ENCODE measurements around the gene ARHGAP42.
A peak's percentile ranks its signal among the peaks of the same experiment; 100 is the strongest.

Gene ARHGAP42

DNA sequence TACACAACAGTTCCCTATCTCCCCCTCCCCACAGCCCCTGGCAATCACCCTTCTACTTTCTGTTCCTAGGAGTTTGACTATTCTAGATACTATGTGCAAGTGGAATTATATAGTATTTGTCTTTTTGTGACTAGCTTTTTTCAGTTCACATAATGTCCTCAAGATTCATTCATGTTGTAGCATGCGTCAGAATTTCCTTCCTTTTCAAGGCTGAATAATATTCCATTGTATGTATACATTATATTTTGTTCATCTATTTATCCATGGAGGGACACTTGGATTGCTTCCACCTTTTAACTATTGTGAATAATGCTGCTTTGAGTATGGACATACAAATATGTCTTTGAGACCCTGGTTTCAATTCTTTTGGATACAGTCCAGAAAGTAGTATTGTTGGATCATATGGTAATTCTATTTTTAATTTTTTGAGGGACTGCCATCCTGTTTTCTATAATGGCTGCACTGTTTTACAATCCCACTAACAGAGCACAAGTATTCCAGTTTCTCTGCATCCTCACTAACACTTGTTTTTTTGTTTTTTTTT lies 128.8 kb downstream of the ARHGAP42 start:
- H3K4me1 ChIP-seq (ENCODE audit: insufficient read depth, low read length, severe bottlenecking) = no peaks in the 10 kb centered on the region
- H3K4me2 ChIP-seq (ENCODE audit: low read length) = no peak overlapping the region
- H4K20me1 ChIP-seq (ENCODE audit: insufficient read depth, low read length) = no peaks in the 10 kb centered on the region
- H3K36me3 ChIP-seq (ENCODE audit: insufficient read depth, low read length) = no peaks in the 10 kb centered on the region
- H2AFZ ChIP-seq (ENCODE audit: low read length) = no peak overlapping the region
- no peaks in the 10 kb centered on the region for H3K9me2 ChIP-seq (ENCODE audit: low read depth, low read length)
- H3K9me3 ChIP-seq (ENCODE audit: low read length) = no peaks in the 10 kb centered on the region
- no peak for TF ChIP-seq EZH2 (IDR thresholded peaks at IDR 0.05; ENCODE audit: borderline replicate concordance, low read length)
- TF ChIP-seq, protein P1, sequence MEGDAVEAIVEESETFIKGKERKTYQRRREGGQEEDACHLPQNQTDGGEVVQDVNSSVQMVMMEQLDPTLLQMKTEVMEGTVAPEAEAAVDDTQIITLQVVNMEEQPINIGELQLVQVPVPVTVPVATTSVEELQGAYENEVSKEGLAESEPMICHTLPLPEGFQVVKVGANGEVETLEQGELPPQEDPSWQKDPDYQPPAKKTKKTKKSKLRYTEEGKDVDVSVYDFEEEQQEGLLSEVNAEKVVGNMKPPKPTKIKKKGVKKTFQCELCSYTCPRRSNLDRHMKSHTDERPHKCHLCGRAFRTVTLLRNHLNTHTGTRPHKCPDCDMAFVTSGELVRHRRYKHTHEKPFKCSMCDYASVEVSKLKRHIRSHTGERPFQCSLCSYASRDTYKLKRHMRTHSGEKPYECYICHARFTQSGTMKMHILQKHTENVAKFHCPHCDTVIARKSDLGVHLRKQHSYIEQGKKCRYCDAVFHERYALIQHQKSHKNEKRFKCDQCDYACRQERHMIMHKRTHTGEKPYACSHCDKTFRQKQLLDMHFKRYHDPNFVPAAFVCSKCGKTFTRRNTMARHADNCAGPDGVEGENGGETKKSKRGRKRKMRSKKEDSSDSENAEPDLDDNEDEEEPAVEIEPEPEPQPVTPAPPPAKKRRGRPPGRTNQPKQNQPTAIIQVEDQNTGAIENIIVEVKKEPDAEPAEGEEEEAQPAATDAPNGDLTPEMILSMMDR (IDR thresholded peaks at IDR 0.05; ENCODE audit: low read length) = no peak
- H3K27me3 ChIP-seq (ENCODE audit: insufficient read depth, low read length) = no peaks in the 10 kb centered on the region
- no peak overlapping the region for H3K27ac ChIP-seq (ENCODE audit: low read depth, low read length, poor library complexity, severe bottlenecking)
- no peaks in the 10 kb centered on the region for H3F3A ChIP-seq (ENCODE audit: insufficient read depth, low read length)
- H3K9ac ChIP-seq (ENCODE audit: low read length) = no peak overlapping the region
- H3K79me2 ChIP-seq (ENCODE audit: insufficient read depth, low read length) = no peaks in the 10 kb centered on the region
- H3K4me3 ChIP-seq (ENCODE audit: low read depth, low read length, poor library complexity, severe bottlenecking) = no peak overlapping the region

DNA sequence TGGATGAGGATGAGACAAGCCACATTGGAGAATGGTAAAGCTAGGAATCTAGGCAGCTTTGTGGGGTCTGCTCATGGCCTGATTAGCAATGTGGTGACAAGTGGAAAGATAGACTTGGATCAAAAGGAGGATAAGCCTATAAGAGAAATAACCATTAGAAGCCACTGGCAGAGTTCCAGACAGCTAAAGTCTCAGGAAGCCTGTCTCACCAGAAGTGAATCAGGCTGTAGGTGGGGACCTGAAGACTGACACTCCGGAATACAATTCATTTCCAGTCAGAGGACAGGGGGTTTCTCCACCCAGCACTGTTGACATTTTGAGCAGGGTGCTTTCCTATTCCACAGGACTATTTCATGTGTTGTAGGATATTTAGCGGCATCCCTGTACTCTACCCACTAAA lies 129.7 kb downstream of the ARHGAP42 start:
- Histone ChIP-seq H3K4me1 (ENCODE audit: insufficient read depth, low read length, severe bottlenecking) (no peaks in the 10 kb centered on the region), H3K36me3 (ENCODE audit: insufficient read depth, low read length) (no peaks in the 10 kb centered on the region), H3K9me3 (ENCODE audit: low read length) (no peaks in the 10 kb centered on the region), H2AFZ (ENCODE audit: low read length) (no peak overlapping the region), H3K79me2 (ENCODE audit: insufficient read depth, low read length) (no peaks in the 10 kb centered on the region), H4K20me1 (ENCODE audit: insufficient read depth, low read length) (no peaks in the 10 kb centered on the region), H3K4me3 (ENCODE audit: low read depth, low read length, poor library complexity, severe bottlenecking) (no peak overlapping the region), H3K27me3 (ENCODE audit: insufficient read depth, low read length) (no peaks in the 10 kb centered on the region), H3K4me2 (ENCODE audit: low read length) (no peak overlapping the region), H3K9me2 (ENCODE audit: low read depth, low read length) (no peaks in the 10 kb centered on the region), H3K27ac (ENCODE audit: low read depth, low read length, poor library complexity, severe bottlenecking) (no peak overlapping the region), H3F3A (ENCODE audit: insufficient read depth, low read length) (no peaks in the 10 kb centered on the region), H3K9ac (ENCODE audit: low read length) (no peak overlapping the region)
- no peak for TF ChIP-seq EZH2 (IDR thresholded peaks at IDR 0.05; ENCODE audit: borderline replicate concordance, low read length)
- TF ChIP-seq, protein P1 (IDR thresholded peaks at IDR 0.05; ENCODE audit: low read length) = no peak

DNA sequence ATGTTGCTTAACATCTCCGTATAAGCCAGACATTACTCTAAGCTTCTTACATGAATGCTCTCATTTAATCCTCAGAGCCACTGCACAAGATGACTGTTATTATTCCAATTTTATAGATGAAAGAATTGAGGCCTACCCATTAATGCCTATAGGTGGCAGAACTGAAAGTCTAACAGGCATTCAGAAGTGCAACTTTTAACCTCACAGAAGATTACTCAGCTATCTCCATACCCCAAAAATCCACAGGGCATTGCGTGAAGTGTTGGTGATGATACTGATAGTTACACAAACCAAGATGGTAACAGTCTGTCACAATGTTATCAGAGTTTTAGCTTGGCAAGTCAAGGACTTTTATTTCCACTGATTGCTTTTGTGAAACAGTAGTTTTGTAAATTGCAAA lies 130.5 kb downstream of the ARHGAP42 start:
- H3K79me2 ChIP-seq (ENCODE audit: insufficient read depth, low read length) = no peaks in the 10 kb centered on the region
- no peak overlapping the region for H3K27ac ChIP-seq (ENCODE audit: low read depth, low read length, poor library complexity, severe bottlenecking)
- H3K9me3 ChIP-seq (ENCODE audit: low read length) = no peaks in the 10 kb centered on the region
- H3K36me3 ChIP-seq (ENCODE audit: insufficient read depth, low read length) = no peaks in the 10 kb centered on the region
- no peaks in the 10 kb centered on the region for H3K27me3 ChIP-seq (ENCODE audit: insufficient read depth, low read length)
- no peak overlapping the region for H3K4me3 ChIP-seq (ENCODE audit: low read depth, low read length, poor library complexity, severe bottlenecking)
- no peaks in the 10 kb centered on the region for H3K4me1 ChIP-seq (ENCODE audit: insufficient read depth, low read length, severe bottlenecking)
- H3F3A ChIP-seq (ENCODE audit: insufficient read depth, low read length) = no peaks in the 10 kb centered on the region
- no peak overlapping the region for H2AFZ ChIP-seq (ENCODE audit: low read length)
- no peaks in the 10 kb centered on the region for H3K9me2 ChIP-seq (ENCODE audit: low read depth, low read length)
- H3K9ac ChIP-seq (ENCODE audit: low read length) = no peak overlapping the region
- H4K20me1 ChIP-seq (ENCODE audit: insufficient read depth, low read length) = no peaks in the 10 kb centered on the region
- no peak overlapping the region for H3K4me2 ChIP-seq (ENCODE audit: low read length)
- no peak for TF ChIP-seq EZH2 (IDR thresholded peaks at IDR 0.05; ENCODE audit: borderline replicate concordance, low read length)
- TF ChIP-seq, protein P1 (IDR thresholded peaks at IDR 0.05; ENCODE audit: low read length) = peak; percentile 5; the same call in 1 of the 2 replicates

Measured in OCI-LY1 (cell line).